Heart right ventricle (tissue), 16 donors: ENCODE data around the gene S100P. TPM values are rescaled to one million over a fixed set of nuclear protein-coding genes. Genes with fewer than 3 reads are reported as not detected.

Experiments used
- ATAC-seq, 8 donors: fragments of 200-7000 bp; cut with Tn5 transposase; one replicate each; pipeline ENCODE4 v1.9.1; 2020; ENCODE audit warnings: mild to moderate bottlenecking in 8 of 8, moderate library complexity in 8 of 8, moderate number of reproducible peaks in 1 of 8
- DNase-seq, 2 donors: peaks; one replicate each; pipeline ENCODE4 v3.0.0-alpha.2; 2020
- H3K27ac ChIP-seq, 10 donors: fragments of 200-600 bp; sonication (generic) in 2 of 10; one replicate each; pipeline versions ENCODE4 v1.5.0 to v1.8.0; 2020 to 2022; ENCODE audit warnings: mild to moderate bottlenecking in 3 of 10
- H3K27me3 ChIP-seq, 7 donors: fragments of 200-600 bp; one replicate each; pipeline ENCODE4 v1.8.0; 2021 to 2022; ENCODE audit warnings: mild to moderate bottlenecking in 2 of 7
- H3K36me3 ChIP-seq, 9 donors: fragments of 200-600 bp; sonication (generic) in 1 of 9; one replicate each; pipeline versions ENCODE4 v1.5.0 to v1.8.0; 2020 to 2022; ENCODE audit warnings: mild to moderate bottlenecking in 2 of 9
- H3K4me1 ChIP-seq, 9 donors: fragments of 200-600 bp; sonication (generic) in 1 of 9; one replicate each; pipeline versions ENCODE4 v1.5.0 to v1.8.0; 2020 to 2022; ENCODE audit warnings: mild to moderate bottlenecking in 4 of 9
- H3K4me3 ChIP-seq, 10 donors: fragments of 200-600 bp; sonication (generic) in 2 of 10; one replicate each; pipeline versions ENCODE4 v1.5.0 to v1.8.0; 2020 to 2022; ENCODE audit warnings: mild to moderate bottlenecking in 7 of 10, moderate library complexity in 2 of 10
- H3K9me3 ChIP-seq, 11 donors: fragments of 200-600 bp in 10 of 11; sonication (generic) in 2 of 11; one replicate each; pipeline versions ENCODE4 v1.5.0 to v1.8.0; 2013 to 2022; ENCODE audit warnings: mild to moderate bottlenecking in 2 of 11, control low read depth in 1 of 11, moderate library complexity in 1 of 11
- WGBS, 2 donors: extraction: QIAGEN DNeasy Blood & Tissue Kit; methylation state at CpG; one replicate each; pipeline ENCODE4 v1.1.7; 2013; ENCODE audit warnings: inconsistent platforms in 1 of 2; 5-methylcytosine and 5-hydroxymethylcytosine counted together
- intact Hi-C, 10 donors: fragments of 100-400 bp; cut with DNase I; formaldehyde crosslinking; loops; one replicate each; pipeline versions ENCODE4 v1.11.1 to v1.14.2; 2022
- polyA plus RNA-seq, 2 donors: library from polyadenylated mRNA; stranded (reverse); fragments of 200-250 nt; gene quantifications; one replicate each; pipeline ENCODE4 v1.2.3, GENCODE V29; 2013
- total RNA-seq, 10 donors: library from RNA; stranded (reverse); fragmentation: NEBNext Ultra II Directional in 3 of 10; extraction: Animal tissue kit (Norgen Biotek cat#: 25700) in 3 of 10; gene quantifications; one replicate each; pipeline versions ENCODE4 v1.2.1 to v1.2.4, GENCODE V29; 2021 to 2023
- TF ChIP-seq, protein P1 (sequence below), 9 donors: fragments of 200-600 bp; sonication (generic) in 2 of 9; IDR thresholded peaks; one replicate each; pipeline versions ENCODE4 v1.5.0 to v1.8.0; 2021 to 2022; ENCODE audit warnings: antibody characterized with exemption in 9 of 9, mild to moderate bottlenecking in 5 of 9, moderate library complexity in 1 of 9
- donor health status: Arrhythmogenic right ventricular cardiomyopathy.
- donor health status: ischemic (EF 13 %, LVEDD 7.1; RV severe dilation, severe dysfunction).
- donor health status: healthy with polysubstance abuse.
- donor health status: DM: no; HTN: yes; CAD: no.
- donor health status: DM: no; HTN: no; CAD: no.
- donor health status: ischemic (EF 25% LVEDD 6.9; RV normal size, moderate dysfunction).
- donor health status: ischemic (EF 25% LVEDD 5.7; RV mildly dilated, moderate dysfunction).
- donor health status: healthy.
- donor health status: DM: yes; HTN: yes; CAD: no.
- donor health status: Ischemic cardiomyopathy.
- donor health status: ischemic (EF 35%, LVEDD 5.7; RV mildly dilated, moderate dysfunction).
- donor health status: nonischemic (EF 11% LVEDD 7.7; RV severe dilation, severe dysfunction).
- donor health status: DM: yes; HTN: yes; CAD: no.
- donor health status: PGD.
- donor health status: ischemic (EF 29% LVEDD 5.4; RV normal size, mild dysfunction).
- donor health status: nonischemic (EF 23%, LVEDD 6.1; RV moderate dilation, normal function).

The S100P gene
- total and polyA plus RNA-seq, 12 donors, result 0.22 to 8.2 (median 1.4) TPM; not detected in 4

DNA sequence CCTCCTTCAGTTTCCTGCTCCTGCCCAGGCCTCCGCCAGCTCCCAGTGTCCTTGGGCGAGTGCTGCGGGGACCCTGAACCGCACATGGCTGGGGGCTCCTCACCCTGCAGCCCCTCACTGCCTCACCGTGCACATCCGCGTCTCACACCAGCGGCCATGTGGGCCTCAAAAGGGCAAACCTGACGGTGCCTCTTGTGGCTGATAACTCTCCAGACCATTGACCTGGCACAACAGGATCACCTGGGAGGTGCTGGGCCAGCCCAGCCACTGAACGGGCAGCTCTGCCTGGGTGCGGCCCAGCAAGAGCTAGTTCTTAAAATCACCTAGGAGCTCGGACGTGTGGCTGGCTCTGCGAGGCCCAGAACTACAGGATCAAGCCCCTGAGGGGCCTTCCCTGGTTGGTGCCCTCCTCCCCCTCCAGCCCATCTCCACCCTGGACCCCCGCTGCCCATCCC lies 4.1 kb upstream of the S100P start:
- H3K4me1 ChIP-seq, result peaks cover 0 to 50% (median 5%) of the 10 kb centered on the region in 9 donors
- H3K36me3 ChIP-seq, result no peaks in the 10 kb centered on the region
- DNase-seq (no peak), ATAC-seq (no peak)
- TF ChIP-seq, protein P1, sequence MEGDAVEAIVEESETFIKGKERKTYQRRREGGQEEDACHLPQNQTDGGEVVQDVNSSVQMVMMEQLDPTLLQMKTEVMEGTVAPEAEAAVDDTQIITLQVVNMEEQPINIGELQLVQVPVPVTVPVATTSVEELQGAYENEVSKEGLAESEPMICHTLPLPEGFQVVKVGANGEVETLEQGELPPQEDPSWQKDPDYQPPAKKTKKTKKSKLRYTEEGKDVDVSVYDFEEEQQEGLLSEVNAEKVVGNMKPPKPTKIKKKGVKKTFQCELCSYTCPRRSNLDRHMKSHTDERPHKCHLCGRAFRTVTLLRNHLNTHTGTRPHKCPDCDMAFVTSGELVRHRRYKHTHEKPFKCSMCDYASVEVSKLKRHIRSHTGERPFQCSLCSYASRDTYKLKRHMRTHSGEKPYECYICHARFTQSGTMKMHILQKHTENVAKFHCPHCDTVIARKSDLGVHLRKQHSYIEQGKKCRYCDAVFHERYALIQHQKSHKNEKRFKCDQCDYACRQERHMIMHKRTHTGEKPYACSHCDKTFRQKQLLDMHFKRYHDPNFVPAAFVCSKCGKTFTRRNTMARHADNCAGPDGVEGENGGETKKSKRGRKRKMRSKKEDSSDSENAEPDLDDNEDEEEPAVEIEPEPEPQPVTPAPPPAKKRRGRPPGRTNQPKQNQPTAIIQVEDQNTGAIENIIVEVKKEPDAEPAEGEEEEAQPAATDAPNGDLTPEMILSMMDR (IDR thresholded peaks at IDR 0.05), result no peak
- peak overlapping the region in 1 of 10 donors; percentile 85 for H3K27ac ChIP-seq
- intact Hi-C loops, result no loop called here
- no peaks in the 10 kb centered on the region for H3K27me3 ChIP-seq
- 90 to 93% methylated on average over 15 of the region's 15 CpGs for WGBS, 2 donors
- H3K9me3 ChIP-seq, result no peaks in the 10 kb centered on the region
- H3K4me3 ChIP-seq, result peak overlapping the region in 1 of 10 donors; percentile 35

DNA sequence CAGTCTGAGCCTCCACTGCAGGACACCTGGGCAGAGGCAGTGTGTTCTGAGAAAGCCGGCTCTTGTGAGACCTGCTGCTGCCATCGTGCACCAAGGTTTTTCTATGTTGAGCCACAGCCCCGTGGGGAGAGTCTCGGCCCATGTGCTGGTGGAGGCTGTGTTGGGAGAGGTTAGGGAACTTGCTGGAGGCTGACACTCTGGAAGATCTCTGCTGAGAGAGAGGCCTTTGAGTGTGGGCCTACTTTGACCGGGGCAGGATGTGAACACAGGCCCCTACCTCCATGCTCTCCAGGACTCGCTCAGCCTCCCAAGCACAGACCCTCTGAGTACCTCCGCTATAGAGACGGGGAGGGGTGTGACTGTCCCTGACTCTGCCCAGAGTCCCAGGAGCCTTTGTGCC lies 1.3 kb upstream of the S100P start:
- Histone ChIP-seq H3K9me3 (no peaks in the 10 kb centered on the region), H3K4me3 (no peak overlapping the region), H3K36me3 (no peaks in the 10 kb centered on the region), H3K4me1 (peaks cover 9 to 75% (median 21%) of the 10 kb centered on the region in 9 donors), H3K27ac (peak overlapping the region in 1 of 10 donors; percentile 90), H3K27me3 (no peaks in the 10 kb centered on the region)
- TF ChIP-seq, protein P1 (IDR thresholded peaks at IDR 0.05), result no peak
- DNase-seq (no peak), ATAC-seq (no peak)
- intact Hi-C loops, result no loop called here
- 82 to 92% methylated on average over 8 of the region's 8 CpGs for WGBS, 2 donors

DNA sequence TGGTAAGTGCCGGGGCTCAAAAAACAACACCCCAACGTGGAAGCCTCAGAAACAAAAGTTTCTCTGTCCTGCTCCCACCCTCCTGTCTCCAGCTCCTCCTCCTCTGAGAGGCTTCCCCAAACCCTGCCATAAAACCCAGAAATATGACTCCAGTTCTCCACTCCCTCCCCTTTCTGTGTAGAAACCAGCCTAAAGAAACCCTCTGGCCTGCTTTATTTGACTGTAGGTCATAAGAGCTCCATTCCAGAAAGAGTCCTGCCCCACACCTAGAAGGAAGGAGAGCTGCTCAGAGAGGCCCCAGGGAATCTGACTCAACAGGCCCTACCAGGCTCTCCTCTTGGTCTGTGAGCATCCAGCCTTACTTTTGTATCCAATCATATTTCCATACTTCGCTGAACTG lies 872 bp upstream of the S100P start:
- Histone ChIP-seq H3K27ac (peak overlapping the region in 1 of 10 donors; percentile 90), H3K9me3 (no peaks in the 10 kb centered on the region), H3K4me1 (peaks cover 9 to 78% (median 21%) of the 10 kb centered on the region in 9 donors), H3K4me3 (no peak overlapping the region), H3K36me3 (no peaks in the 10 kb centered on the region), H3K27me3 (no peaks in the 10 kb centered on the region)
- WGBS, 2 donors, result 78 to 79% methylated on average over 3 of the region's 3 CpGs
- intact Hi-C loops, result no loop called here
- ATAC-seq (no peak), DNase-seq (no peak)
- TF ChIP-seq, protein P1 (IDR thresholded peaks at IDR 0.05), result no peak

GRCh38 chr4:6694177-6694901 lies 661 bp downstream of the S100P start:
- DNase-seq (no peak), ATAC-seq (peak in 1 of 8 donors; percentile 3)
- intact Hi-C loops, result no loop called here
- Histone ChIP-seq H3K9me3 (no peaks in the 10 kb centered on the region), H3K27ac (peak overlapping the region in 4 of 10 donors; percentile 44 to 90 (median 52)), H3K27me3 (no peaks in the 10 kb centered on the region), H3K4me3 (peak overlapping the region in 1 of 10 donors; percentile 30), H3K4me1 (peaks cover 9 to 62% (median 21%) of the 10 kb centered on the region in 9 donors), H3K36me3 (peaks cover 0 to 5% (median 0%) of the 10 kb centered on the region in 9 donors)
- TF ChIP-seq, protein P1 (IDR thresholded peaks at IDR 0.05), result no peak
- 69 to 71% methylated on average over 16 of the region's 16 CpGs for WGBS, 2 donors
